T-helper 2 cell treated with Interferon-gamma antibody and Interleukin-4, amounts not matched to agents 100 ng/mL and 5 ng/mL, for 36 hours (primary cell): ENCODE results near the gene SLC17A7. TPM values are rescaled to one million over a fixed set of nuclear protein-coding genes. Genes with fewer than 3 reads are reported as not detected.

Experiments used
- intact Hi-C: fragments of 100-400 bp; cut with micrococcal nuclease; formaldehyde crosslinking; loops from one replicate; pipeline ENCODE4 v1.15.1; 2023
- total RNA-seq: library from RNA; stranded (reverse); gene quantifications from 2 replicates; pipeline ENCODE4 v1.2.3, GENCODE V29; 2022

SLC17A7 gene
- total RNA-seq, 1 donor from 2014 or later = 0.09 TPM

DNA sequence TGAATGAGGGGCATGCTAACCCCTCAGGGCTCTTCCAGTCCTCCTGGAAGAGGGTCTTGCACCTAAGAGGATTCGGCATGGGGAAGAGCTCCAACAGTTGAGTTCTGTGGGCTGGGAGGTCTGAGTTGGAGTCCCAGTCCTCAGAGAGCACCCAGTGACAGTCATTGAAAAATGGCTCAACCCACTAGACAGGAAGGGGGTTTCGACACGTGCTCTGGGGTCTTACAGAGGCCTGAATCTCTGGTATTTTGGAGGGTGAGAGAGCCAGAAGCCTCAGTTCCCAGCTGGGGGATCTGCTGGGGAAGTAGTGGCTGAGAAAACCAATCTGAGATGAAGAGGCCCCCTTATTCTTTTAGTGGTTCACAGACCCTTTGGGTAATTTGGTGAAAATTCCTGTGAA lies 27.1 kb downstream of the SLC17A7 start:
- intact Hi-C loops = no loop called here

DNA sequence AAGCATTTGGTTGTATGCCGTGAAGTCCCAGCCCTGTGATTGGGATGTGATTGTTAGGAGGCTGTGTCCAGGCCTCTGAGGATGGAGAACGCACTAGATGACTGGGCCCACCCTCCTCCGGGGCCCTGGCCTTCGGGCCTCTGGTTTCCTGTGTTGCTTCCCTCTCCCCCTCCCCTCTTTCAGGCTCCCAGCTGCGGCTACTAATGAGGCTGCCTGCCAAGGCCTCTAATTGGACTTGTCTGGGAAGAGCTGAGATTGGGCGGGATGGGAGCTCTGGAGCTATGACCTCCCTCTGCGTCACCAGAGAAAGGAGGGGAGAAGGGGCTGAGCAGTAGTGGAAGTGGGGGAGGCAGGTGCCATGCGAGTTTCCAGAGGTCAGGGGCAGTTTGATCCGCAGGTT lies 28.0 kb downstream of the SLC17A7 start:
- intact Hi-C loops = no loop called here

DNA sequence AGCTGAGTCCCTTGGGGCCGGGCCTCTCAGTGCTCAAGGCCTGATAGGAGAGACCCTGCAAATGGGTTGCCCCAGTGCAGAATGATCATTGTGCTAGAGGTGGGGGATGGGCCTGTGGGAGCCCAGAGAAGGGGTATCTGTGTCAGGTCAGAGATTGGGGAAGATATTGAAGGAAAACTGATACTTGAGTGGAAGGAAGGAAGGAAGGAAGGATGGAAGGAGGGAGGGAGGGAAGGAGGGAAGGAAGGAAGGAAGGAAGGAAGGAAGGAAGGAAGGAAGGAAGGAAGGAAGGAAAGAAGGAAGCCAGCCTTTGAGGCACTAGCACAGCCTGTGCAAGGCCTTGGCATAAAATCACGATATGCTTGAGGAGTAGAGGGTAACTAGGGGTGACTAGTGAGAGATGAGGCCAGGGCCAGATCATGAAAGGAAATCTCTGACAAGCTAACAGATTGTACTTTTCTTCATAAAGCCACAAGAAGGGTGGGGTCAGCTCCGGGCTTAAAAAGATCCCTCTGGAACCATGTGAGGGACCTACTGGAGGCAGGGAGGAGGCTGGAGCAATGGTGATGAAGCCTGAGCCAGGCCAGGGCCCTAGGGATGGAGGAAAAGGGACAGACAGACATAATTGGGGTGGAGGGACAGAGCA lies 29.5 kb downstream of the SLC17A7 start:
- intact Hi-C loops = no loop called here

DNA sequence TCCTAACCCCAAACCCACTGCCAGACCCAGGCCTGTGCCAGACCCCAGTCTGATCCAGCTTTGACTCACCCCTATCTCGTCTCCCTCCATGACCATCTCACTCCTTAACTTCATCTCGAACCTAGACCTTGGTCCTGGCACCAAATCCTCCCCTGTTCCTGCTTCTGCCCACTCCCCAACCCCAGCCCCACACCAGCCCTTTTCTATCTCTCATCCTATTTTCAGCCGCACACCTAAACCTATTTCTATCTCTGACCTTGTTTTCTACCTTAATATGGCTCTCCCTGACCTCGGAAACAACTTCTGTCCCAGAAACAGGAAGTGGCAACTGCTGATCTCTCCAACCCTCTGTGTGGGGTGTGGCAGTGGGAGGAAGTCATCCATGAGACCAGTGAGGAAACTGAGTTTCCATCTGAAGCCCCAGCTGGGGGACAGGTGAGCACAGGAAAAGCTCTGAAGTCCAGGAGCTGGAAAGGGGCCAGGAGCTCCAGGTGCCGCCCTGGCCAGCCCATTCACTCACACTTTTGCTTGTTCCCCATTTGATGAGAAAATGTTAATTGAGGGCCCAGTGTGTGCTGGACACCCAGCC lies 31.8 kb downstream of the SLC17A7 start:
- intact Hi-C loops = no loop called here

DNA sequence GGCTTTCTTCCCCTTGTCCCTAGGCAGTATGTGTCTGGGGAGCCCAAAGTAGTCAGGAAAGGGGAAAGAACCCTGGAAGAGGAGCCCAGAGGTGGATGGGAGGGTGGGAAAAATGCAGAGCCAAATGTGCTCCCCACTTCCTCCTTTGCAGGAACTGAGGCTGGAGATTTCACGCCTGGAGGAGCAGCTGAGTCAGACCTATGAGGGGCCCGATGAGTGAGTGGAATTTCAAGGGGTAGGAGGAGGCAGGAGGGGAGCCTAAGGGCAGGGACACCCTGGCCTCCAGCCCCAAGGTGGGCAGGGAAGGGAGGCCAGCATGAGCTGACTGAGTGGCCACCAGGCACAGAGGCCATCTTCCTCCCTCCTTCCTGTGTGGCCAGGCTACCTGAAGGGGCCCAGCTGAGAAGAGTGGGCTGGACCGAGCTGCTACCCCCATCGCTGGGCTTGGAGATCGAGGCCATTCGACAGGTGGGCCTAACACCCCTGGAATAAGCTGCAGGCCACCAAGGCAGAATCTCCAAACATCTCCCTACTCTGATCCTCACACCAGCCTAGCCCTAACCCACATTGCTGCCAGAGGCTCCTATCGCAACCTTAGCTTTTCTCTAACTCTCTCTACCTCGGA lies 32.4 kb downstream of the SLC17A7 start:
- intact Hi-C loops = no loop called here

DNA sequence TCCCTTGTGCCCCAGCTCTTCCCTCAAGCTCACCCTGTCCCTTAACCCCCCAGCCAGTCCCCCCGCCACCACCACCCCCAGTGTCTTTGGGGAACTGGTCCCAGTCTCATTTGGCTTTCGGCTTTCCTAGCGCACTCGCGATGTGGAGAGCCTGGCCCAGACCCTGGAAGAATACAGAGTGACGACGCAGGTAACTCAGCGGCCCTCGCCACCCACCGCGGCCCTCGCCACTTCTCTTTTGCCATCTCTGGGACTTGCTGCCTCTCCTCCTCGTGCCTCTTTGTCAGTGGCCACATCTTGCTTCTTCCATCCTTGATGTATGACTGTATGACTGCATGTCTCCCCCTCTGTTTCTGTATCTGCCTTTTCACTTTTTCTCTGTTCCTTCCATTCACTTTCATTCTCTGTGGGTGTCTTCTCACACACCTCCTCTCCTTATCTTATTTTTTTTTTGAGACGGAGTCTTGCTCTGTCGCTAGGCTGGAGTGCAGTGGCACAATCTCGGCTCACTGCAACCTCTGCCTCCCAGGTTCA lies 33.8 kb downstream of the SLC17A7 start:
- intact Hi-C loops = no loop called here

DNA sequence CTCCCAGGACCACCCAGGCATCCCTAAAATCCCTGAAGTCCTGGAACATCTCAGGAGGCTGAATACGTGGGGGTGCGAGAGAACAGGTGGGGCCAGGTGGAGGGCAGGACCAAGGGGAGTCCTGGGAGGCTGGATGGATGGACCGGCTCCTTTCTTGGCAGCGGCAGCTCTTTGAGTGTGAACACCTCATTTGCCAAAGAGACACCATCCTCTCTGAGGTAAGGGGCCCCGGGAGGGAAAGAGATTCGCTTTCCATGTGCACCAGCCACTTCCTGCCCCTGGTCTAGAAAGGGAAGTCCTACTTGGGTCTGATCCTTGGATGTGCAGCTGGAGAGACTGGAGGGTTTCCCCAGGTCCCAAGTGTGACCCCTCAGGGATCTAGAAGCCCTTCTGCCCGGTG lies 34.2 kb downstream of the SLC17A7 start:
- intact Hi-C loops = no loop called here

DNA sequence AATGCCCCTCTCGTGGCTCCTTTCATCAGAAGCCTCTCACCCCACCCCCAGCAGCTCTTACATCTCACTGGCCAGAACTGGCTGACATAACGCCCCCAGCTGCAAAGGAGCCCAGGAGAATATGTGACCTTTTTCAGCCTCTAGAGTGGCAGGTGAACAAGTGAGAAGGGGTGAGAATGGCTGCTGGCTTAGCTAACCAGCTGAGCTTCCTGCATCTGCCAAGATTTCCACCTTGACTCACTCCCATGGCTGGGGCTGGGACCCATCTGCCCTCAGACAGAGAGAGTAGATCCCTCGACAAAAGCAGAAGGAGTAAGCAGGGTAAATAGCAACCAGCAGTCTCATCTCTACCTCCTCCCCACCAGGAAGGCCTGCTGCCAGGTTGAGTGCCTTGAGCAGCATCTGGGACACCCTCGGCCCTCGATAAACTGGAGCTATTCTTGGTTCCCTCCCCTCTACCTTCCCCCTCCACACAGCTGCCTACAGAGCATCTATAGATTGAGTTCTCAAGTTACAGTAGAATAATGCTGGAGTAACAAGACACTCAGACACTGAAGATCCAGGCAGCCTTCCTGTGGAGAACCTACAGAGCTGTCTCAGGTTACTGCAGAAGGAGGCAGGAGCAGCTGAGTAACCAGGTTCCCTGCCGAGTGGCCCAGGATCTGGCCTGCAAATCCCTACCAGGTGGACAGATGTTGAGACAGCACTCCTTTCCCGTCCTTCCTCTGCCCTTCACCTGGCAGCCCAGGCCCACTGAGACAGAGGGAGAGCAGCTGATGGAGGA lies 37.7 kb downstream of the SLC17A7 start:
- intact Hi-C loops = no loop called here

DNA sequence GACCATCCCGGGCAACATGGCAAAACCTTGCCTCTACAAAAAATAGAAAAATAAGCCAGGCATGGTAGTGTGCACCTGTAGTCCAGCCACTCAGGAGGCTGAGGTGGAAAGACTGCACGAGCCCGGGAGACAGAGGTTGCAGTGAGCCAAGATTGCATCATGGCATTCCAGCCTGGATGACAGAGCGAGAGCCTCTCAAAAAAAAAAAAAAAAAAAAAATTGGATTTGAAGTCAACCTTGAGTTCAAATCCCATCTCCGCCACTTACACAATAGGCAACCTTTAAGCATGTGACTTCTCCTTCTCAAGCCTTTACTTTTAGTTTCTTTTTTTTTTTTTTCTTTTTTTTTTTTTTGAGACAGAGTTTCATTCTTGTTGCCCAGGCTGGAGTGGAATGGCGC lies 41.3 kb downstream of the SLC17A7 start:
- intact Hi-C loops = no loop called here

DNA sequence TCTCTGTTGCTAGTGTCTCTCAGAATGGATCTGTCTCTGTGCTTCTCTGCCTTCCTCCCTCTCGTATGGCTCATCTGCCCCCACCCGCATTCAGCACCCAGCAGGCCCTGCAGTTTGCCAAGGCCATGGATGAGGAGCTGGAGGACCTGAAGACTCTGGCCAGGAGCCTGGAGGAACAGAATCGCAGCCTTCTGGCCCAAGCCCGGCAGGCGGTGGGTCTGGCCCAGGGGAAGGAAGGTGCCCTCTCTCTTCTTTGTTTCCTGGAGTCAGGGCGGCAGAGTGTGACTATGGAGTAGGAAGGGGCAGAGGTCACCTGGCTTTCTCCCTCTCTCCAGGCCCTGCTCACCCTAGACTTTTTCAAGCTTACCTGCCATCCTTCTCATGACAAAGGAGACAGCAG lies 42.4 kb downstream of the SLC17A7 start:
- intact Hi-C loops = no loop called here

DNA sequence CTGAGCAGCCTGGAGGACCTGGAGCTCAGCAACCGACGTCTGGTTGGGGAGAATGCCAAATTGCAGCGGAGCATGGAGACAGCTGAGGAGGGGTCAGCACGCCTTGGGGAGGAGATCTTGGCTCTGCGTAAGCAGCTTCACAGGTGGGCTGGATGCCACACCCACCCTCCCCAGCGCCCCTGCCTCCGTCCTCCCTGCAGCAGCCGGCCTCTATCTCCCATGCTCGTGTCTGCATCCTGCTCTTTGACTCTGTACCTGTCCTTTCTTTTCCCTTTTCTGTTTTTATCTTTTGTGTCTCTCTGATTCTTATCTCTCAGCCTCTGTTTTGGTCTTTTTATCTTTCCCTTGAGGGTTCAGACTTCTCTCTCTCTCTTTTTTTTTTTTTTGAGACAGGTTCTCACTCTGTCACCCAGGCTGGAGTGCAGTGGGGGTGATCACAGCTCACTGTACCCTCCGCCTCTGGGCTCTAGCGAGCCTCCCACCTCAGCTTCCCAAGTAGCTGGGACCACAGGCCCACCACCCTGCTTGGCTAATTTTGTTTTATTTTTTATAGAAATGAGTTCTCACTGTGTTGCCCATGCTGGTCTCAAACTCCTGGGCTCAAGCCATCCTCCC lies 43.2 kb downstream of the SLC17A7 start:
- intact Hi-C loops = no loop called here

DNA sequence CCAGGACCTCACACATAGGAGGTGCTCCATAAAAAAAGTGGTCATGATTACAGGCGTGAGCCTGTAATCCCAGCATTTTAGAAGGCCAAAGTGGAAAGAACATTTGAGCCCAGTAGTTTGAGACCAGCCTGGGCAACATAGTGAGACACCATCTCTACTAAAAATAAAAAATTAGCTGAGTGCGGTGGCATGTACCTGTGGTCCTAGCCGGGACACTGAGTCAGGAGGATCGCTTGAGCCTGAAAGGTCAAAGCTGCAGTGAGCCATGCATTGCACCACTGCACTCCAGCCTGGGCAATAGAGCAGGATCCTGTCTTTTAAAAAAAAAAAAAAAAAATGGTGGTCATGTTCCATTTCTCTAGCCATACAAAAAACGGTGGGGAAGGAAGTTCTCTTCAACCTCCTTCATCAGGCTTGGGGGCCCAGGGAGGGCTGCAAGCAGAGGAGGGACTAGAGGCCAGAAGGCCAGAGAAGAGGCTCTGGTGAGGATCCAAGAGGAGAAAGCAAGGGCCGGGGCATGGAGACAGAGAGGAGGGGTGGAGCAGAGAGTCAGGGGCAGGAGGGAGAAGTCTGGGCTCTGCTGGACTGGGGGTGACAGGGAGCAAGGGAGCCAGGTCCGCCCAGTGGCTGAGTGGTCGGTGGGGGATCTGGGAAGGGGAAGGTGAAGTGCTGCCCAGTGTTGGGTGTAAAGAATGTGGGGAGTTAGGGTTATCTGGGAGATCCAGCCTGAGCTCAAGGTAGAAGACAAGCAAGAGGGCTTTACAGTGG lies 44.4 kb downstream of the SLC17A7 start:
- intact Hi-C loops = no loop called here

DNA sequence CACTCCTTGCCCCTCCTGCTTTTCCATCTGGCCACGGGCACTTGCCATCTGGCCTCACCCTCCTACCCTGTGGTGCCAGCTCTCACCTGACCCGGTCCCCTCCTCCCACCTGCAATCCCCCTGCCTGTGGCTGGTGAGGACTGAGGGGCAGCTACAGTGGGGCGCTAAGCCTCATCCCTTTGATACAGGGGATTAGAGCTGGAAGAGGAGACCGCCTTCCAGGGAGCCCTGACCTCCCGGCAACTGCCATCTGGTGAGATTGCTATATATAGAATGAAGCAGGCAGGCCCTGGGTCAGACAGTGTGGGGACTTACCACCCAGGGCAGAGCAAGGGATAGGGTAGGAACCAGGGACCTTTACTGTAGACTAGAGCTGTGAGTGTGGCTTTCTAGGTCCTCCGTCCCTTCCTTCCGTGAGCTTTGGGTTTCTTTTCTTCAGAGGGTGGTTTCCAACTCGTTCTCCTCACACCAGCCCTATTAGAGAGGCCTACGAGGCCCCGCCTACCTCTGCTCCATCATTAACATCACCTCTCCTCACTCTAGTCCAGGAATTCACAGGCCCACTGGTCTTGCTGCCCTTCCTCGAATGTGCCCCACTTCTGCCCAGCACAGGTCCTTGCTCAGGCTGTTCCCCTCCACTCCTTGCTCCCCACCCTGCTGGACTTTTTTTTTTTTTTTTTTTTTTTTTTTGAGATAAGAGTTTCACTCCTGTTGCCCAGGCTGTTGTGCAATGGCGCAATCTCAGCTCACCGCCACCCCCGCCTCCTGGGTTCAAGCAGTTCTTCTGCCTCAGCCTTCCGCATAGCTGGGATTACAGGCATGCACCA lies 45.5 kb downstream of the SLC17A7 start:
- intact Hi-C loops = no loop called here

DNA sequence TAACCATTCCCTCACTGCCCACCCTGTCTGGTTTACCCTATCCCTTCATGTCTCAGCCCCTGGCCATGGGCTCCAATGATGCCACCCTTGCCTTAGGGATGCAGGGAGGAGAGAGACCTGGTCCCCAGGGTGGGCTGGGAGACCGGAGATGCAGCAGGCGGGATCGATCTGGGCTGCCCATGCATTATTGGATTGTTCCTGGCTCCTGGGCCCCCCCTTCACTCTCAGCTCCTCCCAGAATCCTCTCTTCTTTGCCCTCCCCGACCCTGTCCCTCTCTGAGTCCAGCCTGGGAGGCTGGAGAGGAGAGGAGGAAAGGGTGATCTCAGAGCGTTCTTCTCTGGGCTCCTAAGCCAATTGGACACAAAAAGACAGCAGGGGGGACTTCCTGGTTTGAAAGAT lies 47.4 kb downstream of the SLC17A7 start:
- intact Hi-C loops = no loop called here

DNA sequence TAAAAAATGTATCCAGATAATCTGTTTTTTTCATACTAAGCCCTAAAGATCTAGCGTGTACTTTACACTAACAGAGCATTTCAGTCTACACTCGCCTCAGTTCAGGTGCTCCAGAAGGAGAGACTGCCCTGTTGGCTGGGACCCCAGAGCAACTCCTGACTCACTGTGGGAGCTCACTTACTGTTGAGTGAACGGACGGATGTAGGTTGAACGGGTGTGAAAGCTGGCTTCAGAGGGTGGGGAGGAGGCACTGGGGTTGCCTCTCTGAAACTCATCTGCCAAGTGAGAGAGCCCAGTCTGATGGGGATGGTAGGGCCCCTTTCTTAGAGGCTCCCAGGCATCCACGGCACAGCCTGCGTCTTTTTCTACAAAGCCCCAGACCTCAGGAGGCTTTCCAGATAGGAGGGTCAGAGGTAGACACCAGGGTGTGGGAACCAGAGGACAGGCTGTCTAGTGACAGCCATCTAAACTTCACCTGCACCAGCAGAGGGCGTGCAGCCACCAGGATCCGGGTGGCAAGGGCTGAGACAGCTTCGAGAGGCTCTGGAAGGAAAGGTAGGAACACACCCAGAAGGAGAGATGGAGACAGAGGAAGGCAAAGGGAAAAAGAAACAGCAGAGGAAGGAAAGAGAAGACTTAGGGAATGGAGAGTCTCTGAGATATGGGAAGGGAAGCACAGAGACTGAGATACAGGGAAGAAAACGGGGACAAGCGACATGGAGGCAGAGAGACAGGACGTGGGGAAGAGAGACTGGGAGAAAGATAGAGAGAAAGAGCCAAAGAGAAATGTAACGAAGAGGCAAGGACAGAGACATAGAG lies 49.5 kb downstream of the SLC17A7 start:
- intact Hi-C loops = loop anchor here (1.0 kb wide), 4 partner anchors 39 to 83 kb away; partner anchors contain the start of gene FLT3LG

DNA sequence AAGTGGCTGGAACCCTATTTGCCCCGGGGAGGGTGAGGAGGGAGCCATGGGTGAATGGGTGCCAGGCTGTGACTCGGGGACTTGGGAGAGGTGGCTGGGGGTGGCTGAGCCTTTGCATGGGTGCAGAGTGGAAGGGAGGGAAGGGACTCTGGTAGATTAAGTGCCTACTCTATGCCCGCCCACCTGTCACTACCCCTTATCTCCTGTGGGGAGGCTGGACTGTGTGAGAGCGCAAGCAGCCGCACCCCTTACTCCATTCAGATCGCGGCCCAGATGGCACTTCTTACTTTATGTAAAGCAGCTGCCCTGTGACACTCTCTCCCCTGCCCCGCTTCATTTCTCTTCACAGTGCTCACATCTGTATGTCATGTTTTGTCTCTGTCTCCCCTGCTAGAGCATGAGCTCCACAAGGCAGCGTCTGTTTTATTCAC lies 50.4 kb downstream of the SLC17A7 start:
- intact Hi-C loops = no loop called here

DNA sequence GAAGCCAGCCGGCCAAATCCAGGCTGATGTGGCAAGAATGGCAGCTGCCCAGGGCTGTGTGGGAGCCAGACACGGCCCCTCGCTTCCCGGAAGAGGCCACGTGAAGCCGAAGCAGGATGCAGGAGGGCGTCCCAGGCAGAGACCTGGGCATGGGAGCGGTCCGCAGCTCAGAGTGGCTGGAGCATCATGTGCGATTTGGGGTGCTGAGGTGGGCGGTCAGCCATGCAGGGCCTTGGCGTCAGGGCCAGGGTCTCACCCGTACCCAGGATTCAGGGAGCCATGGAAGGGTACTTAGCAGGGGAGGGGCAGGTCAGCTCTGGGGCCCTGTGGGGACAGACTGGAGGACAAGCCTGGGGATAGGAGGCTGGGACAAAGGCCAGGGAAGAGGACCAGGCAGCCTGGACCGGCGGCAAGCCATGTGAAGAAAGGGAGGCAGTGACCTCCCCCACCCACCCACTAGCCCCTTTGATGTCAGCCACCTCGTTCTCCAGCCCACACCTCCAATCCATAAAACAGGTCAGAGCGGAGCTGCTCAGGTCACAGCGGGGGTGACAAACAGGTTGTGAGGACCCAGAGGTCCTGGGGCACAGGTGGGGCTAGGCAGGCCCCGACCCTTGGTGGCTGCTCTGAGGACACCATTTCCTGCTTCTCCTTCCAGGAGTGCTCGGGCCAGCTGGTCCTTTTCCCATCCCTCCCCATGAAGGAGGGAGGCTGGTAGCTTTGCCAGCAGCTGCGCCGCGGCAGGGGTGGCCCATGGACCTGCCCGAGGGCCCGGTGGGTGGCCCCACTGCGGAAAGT lies 51.0 kb downstream of the SLC17A7 start:
- intact Hi-C loops = no loop called here

DNA sequence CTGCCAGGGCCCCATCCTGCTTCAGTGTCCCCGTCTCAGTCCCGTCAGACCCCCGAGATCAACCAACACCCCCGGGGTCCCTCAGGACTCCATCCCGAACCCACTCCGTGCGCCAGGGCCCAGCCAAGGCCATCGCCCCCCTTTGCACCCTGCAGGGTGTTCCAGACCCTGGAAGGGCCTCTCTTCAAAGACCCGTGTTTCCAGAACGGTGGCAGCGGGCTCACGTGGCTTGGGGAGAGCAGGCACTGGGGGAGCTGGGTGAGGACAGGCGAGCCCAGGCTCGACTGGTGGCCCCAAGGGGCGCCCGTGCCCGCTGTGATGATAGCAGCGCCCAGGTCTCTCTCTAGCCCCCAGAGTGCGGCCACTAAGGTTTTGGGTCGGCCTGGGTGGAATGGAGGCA lies 51.9 kb downstream of the SLC17A7 start:
- intact Hi-C loops = no loop called here
